Measurements from ENCODE around the gene KDELR3. TPM values are rescaled to one million over a fixed set of nuclear protein-coding genes. Genes with fewer than 3 reads are reported as not detected.

The KDELR3 gene
- total RNA-seq, 1 experiment from 2014 or later: 6.4 TPM

DNA sequence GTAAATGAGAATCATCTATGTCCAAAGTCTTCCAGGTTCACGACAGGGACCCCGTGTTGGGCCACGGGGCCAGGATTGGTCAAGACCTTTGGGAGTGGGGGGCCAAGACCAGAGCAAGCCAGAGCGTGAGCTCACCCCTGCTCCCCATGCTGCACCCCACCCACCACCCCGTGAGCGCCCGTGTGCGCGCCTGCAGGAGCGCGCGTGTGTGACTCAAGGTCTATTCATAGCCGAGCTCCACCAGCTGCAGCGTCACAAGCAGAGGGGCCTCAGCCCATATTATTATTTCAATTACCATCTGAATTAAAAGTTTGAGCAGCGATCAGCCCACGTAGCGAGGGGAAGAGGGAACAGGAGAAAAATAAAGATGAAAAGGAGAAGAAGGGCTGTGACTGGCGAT lies 18.1 kb upstream of the KDELR3 start:
- peaks cover 12% of the 10 kb centered on the region for H3K4me1 Mint-ChIP-seq (ENCODE audit: insufficient read depth, unreplicated experiment)
- no peaks in the 10 kb centered on the region for H3K9me3 Mint-ChIP-seq (ENCODE audit: unreplicated experiment)
- ChIA-PET POLR2A (no interaction called here), CTCF (interaction anchor here (0.7 kb wide), 1 partner anchor 553 kb away, joined by 3 read pairs; no protein-coding TSS in a partner anchor)
- H3K4me3 Mint-ChIP-seq (ENCODE audit: unreplicated experiment): no peak overlapping the region
- peaks cover 44% of the 10 kb centered on the region for H3K27me3 Mint-ChIP-seq (ENCODE audit: insufficient read depth, unreplicated experiment)
- no peak for DNase-seq (ENCODE audit: unreplicated experiment)
- intact Hi-C loops (cut with micrococcal nuclease): no loop called here
- H3K27ac Mint-ChIP-seq (ENCODE audit: low read depth, unreplicated experiment): no peak overlapping the region
- BruUV-seq (replicated peaks): no TSS peak
- no peaks in the 10 kb centered on the region for H3K36me3 Mint-ChIP-seq (ENCODE audit: insufficient read depth, unreplicated experiment)
- TF ChIP-seq, protein P1, sequence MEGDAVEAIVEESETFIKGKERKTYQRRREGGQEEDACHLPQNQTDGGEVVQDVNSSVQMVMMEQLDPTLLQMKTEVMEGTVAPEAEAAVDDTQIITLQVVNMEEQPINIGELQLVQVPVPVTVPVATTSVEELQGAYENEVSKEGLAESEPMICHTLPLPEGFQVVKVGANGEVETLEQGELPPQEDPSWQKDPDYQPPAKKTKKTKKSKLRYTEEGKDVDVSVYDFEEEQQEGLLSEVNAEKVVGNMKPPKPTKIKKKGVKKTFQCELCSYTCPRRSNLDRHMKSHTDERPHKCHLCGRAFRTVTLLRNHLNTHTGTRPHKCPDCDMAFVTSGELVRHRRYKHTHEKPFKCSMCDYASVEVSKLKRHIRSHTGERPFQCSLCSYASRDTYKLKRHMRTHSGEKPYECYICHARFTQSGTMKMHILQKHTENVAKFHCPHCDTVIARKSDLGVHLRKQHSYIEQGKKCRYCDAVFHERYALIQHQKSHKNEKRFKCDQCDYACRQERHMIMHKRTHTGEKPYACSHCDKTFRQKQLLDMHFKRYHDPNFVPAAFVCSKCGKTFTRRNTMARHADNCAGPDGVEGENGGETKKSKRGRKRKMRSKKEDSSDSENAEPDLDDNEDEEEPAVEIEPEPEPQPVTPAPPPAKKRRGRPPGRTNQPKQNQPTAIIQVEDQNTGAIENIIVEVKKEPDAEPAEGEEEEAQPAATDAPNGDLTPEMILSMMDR (IDR thresholded peaks at IDR 0.05; ENCODE audit: unreplicated experiment): no peak

DNA sequence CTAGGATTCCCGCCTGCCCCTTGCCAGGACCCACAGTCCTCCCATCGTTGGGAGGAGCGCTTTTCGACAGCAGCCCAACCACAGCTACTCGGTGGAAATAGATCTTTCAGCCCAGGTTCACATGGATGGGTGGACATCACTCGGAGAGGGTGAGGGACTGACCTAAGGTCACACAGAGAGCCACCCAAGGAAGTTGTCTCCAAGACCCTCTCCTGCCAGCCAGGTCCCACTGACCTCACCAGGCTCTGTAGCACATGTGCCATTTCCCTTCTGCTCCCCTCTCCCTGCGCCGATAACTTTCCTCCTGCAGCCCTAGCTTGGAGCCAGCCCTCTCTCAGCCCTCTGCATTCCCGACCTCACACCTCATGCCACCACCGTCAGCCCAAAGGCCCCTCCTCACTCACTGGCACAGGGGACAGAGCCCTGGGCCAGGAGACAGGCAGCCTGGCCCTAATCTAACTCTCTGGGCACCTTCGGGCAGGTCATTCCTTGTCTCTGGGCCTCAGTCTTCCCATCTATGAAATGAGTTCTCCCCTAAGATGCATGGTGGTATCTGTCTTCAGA lies 17.6 kb upstream of the KDELR3 start:
- TF ChIP-seq, protein P1 (IDR thresholded peaks at IDR 0.05; ENCODE audit: unreplicated experiment): no peak
- Mint-ChIP-seq H3K9me3 (ENCODE audit: unreplicated experiment) (no peaks in the 10 kb centered on the region), H3K4me3 (ENCODE audit: unreplicated experiment) (no peak overlapping the region), H3K4me1 (ENCODE audit: insufficient read depth, unreplicated experiment) (peaks cover 12% of the 10 kb centered on the region), H3K36me3 (ENCODE audit: insufficient read depth, unreplicated experiment) (no peaks in the 10 kb centered on the region), H3K27me3 (ENCODE audit: insufficient read depth, unreplicated experiment) (peaks cover 39% of the 10 kb centered on the region), H3K27ac (ENCODE audit: low read depth, unreplicated experiment) (no peak overlapping the region)
- no TSS peak for BruUV-seq (replicated peaks)
- ChIA-PET POLR2A (interaction anchor here (0.9 to 2.0 kb wide), 2 partner anchors 9 to 51 kb away, joined by 3 to 5 read pairs; no protein-coding TSS in a partner anchor), CTCF (interaction anchor here (0.7 kb wide), 1 partner anchor 554 kb away, joined by 3 read pairs; no protein-coding TSS in a partner anchor)
- intact Hi-C loops (cut with micrococcal nuclease): no loop called here
- no peak for DNase-seq (ENCODE audit: unreplicated experiment)

DNA sequence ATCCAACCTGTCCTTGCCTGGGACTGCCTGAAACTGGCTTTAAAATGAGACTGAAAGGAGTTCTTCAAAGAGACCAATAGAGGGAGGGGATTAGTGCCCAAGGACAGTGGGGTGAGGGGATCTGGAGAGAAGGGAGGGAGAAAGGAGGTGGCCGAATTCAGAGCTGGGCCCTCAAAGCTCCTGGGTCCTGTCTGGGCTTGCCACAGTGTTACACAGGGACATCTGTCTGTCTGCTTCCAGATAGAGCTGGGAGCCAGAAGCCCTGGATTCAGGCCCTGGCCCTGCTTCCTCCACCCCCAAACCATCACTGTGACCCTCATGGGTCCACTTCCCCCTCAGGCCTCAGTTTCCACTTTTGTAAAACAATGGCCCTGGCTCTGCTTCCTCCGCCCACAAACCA lies 16.5 kb upstream of the KDELR3 start:
- Mint-ChIP-seq H3K27ac (ENCODE audit: low read depth, unreplicated experiment) (no peak overlapping the region), H3K4me1 (ENCODE audit: insufficient read depth, unreplicated experiment) (peaks cover 12% of the 10 kb centered on the region), H3K36me3 (ENCODE audit: insufficient read depth, unreplicated experiment) (no peaks in the 10 kb centered on the region), H3K27me3 (ENCODE audit: insufficient read depth, unreplicated experiment) (peaks cover 46% of the 10 kb centered on the region), H3K4me3 (ENCODE audit: unreplicated experiment) (no peak overlapping the region), H3K9me3 (ENCODE audit: unreplicated experiment) (no peaks in the 10 kb centered on the region)
- TF ChIP-seq, protein P1 (IDR thresholded peaks at IDR 0.05; ENCODE audit: unreplicated experiment): no peak
- DNase-seq (ENCODE audit: unreplicated experiment): no peak
- no TSS peak for BruUV-seq (replicated peaks)
- intact Hi-C loops (cut with micrococcal nuclease): no loop called here
- ChIA-PET POLR2A (interaction anchor here (0.6 to 2.0 kb wide), 3 partner anchors 10 to 53 kb away, joined by 3 to 5 read pairs (median 3); no protein-coding TSS in a partner anchor), CTCF (no interaction called here)

DNA sequence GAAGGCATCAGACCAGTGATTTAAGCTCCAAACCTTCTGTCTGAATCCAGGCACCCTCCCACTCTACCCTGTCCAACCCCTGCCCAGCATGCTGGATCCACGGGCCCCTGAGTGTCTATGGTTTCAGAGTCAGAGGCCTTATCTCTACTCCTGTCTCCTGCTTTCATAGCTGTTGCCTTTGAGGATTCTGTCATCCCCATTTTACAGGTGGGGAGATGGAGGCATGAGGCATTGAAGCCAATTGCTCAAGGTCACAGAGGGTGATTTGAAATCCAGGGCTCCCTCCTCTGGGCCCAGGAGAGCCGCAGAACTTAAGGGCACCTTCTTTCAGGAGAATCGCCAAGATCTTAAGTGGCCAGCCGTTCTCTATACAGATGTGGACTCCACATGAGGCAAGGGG lies 16.0 kb upstream of the KDELR3 start:
- POLR2A ChIA-PET: interaction anchor here (0.6 to 2.0 kb wide), 2 partner anchors 10 to 53 kb away, joined by 3 to 5 read pairs; no protein-coding TSS in a partner anchor
- no peak overlapping the region for H3K27ac Mint-ChIP-seq (ENCODE audit: low read depth, unreplicated experiment)
- no peak overlapping the region for H3K4me3 Mint-ChIP-seq (ENCODE audit: unreplicated experiment)
- H3K36me3 Mint-ChIP-seq (ENCODE audit: insufficient read depth, unreplicated experiment): no peaks in the 10 kb centered on the region
- CTCF ChIA-PET: no interaction called here
- intact Hi-C loops (cut with micrococcal nuclease): no loop called here
- BruUV-seq (replicated peaks): no TSS peak
- TF ChIP-seq, protein P1 (IDR thresholded peaks at IDR 0.05; ENCODE audit: unreplicated experiment): no peak
- H3K4me1 Mint-ChIP-seq (ENCODE audit: insufficient read depth, unreplicated experiment): peaks cover 12% of the 10 kb centered on the region
- DNase-seq (ENCODE audit: unreplicated experiment): no peak
- H3K27me3 Mint-ChIP-seq (ENCODE audit: insufficient read depth, unreplicated experiment): peaks cover 48% of the 10 kb centered on the region
- no peaks in the 10 kb centered on the region for H3K9me3 Mint-ChIP-seq (ENCODE audit: unreplicated experiment)
